Measurements from ENCODE around the gene NOL4.

DNA sequence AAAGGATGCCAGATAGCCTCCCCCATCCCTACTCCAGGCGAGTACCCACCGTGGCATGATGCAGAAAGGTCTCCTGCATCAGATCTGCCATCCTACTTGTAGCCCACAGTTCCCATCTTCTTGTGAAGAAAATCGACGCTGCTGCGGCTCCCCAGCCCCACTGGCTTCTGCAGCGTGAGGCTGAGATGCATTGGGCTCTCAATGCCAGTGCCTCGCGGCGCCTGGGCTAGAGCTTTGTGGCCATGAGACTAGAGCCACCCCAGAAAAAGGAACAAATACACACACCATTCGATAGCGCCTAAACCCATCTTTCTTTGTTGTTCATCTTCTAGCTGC lies 2.8 kb downstream of the NOL4 start:
- TF ChIP-seq POLR2A (IDR thresholded peaks at IDR 0.05) (no peak), POLR2AphosphoS5 (IDR thresholded peaks at IDR 0.05) (no peak), EP300 (IDR thresholded peaks at IDR 0.05; ENCODE audit: low read depth) (no peak)
- TF ChIP-seq, protein P1, sequence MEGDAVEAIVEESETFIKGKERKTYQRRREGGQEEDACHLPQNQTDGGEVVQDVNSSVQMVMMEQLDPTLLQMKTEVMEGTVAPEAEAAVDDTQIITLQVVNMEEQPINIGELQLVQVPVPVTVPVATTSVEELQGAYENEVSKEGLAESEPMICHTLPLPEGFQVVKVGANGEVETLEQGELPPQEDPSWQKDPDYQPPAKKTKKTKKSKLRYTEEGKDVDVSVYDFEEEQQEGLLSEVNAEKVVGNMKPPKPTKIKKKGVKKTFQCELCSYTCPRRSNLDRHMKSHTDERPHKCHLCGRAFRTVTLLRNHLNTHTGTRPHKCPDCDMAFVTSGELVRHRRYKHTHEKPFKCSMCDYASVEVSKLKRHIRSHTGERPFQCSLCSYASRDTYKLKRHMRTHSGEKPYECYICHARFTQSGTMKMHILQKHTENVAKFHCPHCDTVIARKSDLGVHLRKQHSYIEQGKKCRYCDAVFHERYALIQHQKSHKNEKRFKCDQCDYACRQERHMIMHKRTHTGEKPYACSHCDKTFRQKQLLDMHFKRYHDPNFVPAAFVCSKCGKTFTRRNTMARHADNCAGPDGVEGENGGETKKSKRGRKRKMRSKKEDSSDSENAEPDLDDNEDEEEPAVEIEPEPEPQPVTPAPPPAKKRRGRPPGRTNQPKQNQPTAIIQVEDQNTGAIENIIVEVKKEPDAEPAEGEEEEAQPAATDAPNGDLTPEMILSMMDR (IDR thresholded peaks at IDR 0.05): no peak

All from transverse colon (tissue), 4 donors.